Nephron (organoid): ENCODE measurements around the gene CBX6.

Source experiments
- H3K27ac Mint-ChIP-seq, 3 experiments: 2 replicates each; pipeline ENCODE4 v1.8.0; 2020; ENCODE audit warnings: mixed read lengths in 3 of 3, mild to moderate bottlenecking in 2 of 3, moderate library complexity in 1 of 3
- H3K27me3 Mint-ChIP-seq: 2 replicates; pipeline ENCODE4 v1.8.0; 2021; ENCODE audit warnings: low read depth, mild to moderate bottlenecking, moderate library complexity, mixed read lengths
- H3K36me3 Mint-ChIP-seq: 2 replicates; pipeline ENCODE4 v1.8.0; 2020; ENCODE audit warnings: low read depth, mixed read lengths
- H3K4me1 Mint-ChIP-seq: 2 replicates; pipeline ENCODE4 v1.8.0; 2020; ENCODE audit warnings: mixed read lengths
- H3K4me3 Mint-ChIP-seq, 3 experiments: 2 replicates each; pipeline ENCODE4 v1.8.0; 2020; ENCODE audit warnings: mild to moderate bottlenecking in 3 of 3, mixed read lengths in 3 of 3, moderate library complexity in 2 of 3
- H3K9me3 Mint-ChIP-seq: 2 replicates; pipeline ENCODE4 v1.8.0; 2020; ENCODE audit warnings: mixed read lengths
- CTCF ChIP-seq, 3 experiments: fragments of 200-600 bp; sonication (generic); IDR thresholded peaks; one replicate each; pipeline ENCODE4 v1.5.0; 2021; ENCODE audit warnings: antibody characterized with exemption in 3 of 3; ENCODE audit not compliant: unreplicated experiment in 3 of 3

Gene CBX6

GRCh38 chr22:38834991-38835390 is 37.0 kb downstream of the CBX6 start:
- TF ChIP-seq CTCF (IDR thresholded peaks at IDR 0.05; ENCODE audit: unreplicated experiment in 3 of 3), result no peak
- Mint-ChIP-seq H3K27ac (no peak overlapping the region), H3K4me3 (no peak overlapping the region), H3K27me3 (peaks cover 39% of the 10 kb centered on the region), H3K4me1 (peaks cover 2% of the 10 kb centered on the region), H3K36me3 (no peaks in the 10 kb centered on the region), H3K9me3 (no peaks in the 10 kb centered on the region)

GRCh38 chr22:38834215-38834953 is 37.6 kb downstream of the CBX6 start:
- Mint-ChIP-seq H3K4me1 (no peaks in the 10 kb centered on the region), H3K36me3 (no peaks in the 10 kb centered on the region), H3K27me3 (peaks cover 34% of the 10 kb centered on the region), H3K9me3 (no peaks in the 10 kb centered on the region), H3K4me3 (no peak overlapping the region), H3K27ac (no peak overlapping the region)
- no peak for TF ChIP-seq CTCF (IDR thresholded peaks at IDR 0.05; ENCODE audit: unreplicated experiment in 3 of 3)

- no peak overlapping the region for H3K27ac Mint-ChIP-seq
- H3K27me3 Mint-ChIP-seq, result peaks cover 31% of the 10 kb centered on the region
- no peak overlapping the region for H3K4me3 Mint-ChIP-seq
- H3K36me3 Mint-ChIP-seq, result no peaks in the 10 kb centered on the region
- no peaks in the 10 kb centered on the region for H3K9me3 Mint-ChIP-seq
- no peaks in the 10 kb centered on the region for H3K4me1 Mint-ChIP-seq
- TF ChIP-seq CTCF (IDR thresholded peaks at IDR 0.05; ENCODE audit: unreplicated experiment in 3 of 3), result no peak
Observed at GRCh38 chr22:38833061-38833460, 39.0 kb downstream of the CBX6 start.

GRCh38 chr22:38832005-38832978 is 39.7 kb downstream of the CBX6 start:
- Mint-ChIP-seq H3K4me3 (no peak overlapping the region), H3K9me3 (no peaks in the 10 kb centered on the region), H3K27ac (no peak overlapping the region), H3K27me3 (peaks cover 27% of the 10 kb centered on the region), H3K4me1 (no peaks in the 10 kb centered on the region), H3K36me3 (no peaks in the 10 kb centered on the region)
- TF ChIP-seq CTCF (IDR thresholded peaks at IDR 0.05; ENCODE audit: unreplicated experiment in 3 of 3), result no peak

GRCh38 chr22:38831166-38831945 is 40.7 kb downstream of the CBX6 start:
- Mint-ChIP-seq H3K36me3 (no peaks in the 10 kb centered on the region), H3K4me3 (no peak overlapping the region), H3K9me3 (no peaks in the 10 kb centered on the region), H3K27ac (no peak overlapping the region), H3K27me3 (peaks cover 25% of the 10 kb centered on the region), H3K4me1 (no peaks in the 10 kb centered on the region)
- no peak for TF ChIP-seq CTCF (IDR thresholded peaks at IDR 0.05; ENCODE audit: unreplicated experiment in 3 of 3)
